ENCODE data around the gene HOOK2.

Gene HOOK2

DNA sequence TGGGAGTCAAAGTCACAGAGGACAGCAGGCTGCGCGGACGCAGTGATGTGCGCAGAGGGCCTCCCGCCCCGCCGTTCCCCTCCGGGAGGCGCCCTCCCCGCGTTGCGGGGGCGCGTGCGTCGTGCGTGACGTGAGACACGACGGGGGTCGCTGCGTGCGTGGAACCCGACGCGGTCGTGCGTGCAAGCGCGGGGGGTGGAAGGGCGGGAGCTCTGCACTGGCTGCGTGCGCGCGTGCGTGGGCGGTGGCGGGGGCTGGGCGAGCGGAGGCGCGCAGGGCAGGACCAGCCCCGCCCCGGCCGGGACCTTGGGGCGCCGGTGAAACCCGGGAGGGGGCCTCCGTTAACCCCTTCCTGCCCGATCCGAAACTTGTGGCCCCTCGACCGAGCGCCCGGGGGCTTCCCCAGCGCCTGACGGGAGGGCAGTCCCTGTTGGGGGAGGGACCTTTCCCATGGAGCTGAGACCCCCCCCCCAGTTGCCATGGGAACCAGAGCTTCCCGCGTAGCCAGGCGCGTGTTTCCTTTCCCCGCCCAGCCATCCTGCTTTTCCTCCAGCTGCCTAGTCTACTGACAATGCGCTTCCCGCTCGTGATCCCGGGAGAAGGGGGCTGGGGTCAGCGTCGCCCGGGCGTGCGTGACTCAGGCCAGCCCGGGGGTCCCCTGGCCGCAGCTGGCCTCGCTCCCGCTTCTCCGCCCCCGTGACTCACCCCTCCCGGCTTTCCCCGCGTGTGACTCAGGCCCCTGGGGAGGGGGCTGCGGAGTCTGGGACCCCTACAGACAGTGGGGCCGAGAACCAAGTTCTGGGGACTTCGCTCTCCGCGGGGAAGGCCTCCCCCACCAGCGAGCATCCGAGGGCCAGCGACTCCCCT lies 7.3 kb upstream of the HOOK2 start:
- DNase-seq: peak; percentile 90

DNA sequence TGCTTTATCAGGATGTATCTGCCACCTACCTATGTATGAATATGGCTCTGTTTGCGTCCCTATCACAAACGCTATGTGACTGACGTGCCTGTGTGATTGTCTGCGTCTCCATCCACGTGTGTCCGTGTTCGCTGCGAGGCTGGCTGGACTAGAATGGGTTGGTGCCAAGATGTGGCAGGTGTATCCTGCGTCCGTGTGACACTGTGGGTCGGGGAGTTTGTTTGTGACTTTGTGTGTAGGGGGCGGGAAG lies 6.7 kb upstream of the HOOK2 start:
- DNase-seq: no peak

DNA sequence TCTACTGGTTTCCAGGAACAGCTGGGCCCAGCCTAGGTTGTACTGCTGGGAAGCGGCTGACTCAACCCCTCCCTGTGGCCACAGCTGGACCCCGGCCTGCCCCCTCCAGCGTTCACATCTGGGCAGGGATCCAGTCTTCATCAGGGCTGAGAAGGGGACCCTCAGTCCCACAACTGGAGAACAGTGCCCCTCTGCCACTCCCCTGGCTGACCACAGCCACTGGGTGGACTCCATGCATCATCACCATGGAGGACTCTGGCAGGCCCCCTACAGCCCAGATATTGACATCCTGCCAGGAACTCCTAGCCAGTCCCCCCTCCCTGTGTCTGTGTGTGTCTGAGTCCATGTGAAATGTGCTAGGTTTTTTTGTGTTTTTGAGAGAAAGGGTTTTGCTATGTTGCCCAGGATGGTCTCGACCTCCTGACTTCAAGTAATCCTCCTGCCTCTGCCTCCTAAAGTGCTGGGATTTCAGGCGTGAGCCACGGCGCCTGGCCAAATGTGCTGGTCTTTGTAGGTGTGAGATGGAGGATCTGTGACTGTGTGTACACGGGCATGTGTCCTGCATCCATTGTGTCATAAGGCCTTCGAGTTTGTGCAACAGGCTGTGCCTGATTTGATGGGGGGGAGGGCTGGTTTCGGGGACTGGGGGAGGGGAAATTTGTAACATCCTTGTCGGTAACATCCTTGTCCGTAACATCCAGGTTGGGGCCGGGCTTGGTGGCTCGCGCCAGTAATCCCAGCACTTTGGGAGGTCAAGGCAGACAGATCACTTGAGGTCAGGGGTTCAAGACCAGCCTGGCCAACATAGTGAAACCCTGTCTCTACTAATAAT lies 4.0 kb upstream of the HOOK2 start:
- DNase-seq: no peak

DNA sequence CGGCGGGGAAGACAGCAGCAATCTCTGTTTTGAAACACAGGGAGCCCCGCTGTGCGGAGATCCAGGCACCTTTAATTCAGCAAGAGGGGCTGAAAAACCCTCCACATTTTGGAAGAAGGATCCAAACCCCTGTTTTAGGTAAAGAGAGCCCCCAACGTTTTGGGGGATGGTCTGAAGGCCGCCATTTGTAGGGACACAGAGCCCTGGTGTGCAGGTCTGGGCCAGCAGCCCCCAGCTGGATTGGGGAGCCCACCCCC lies 3.5 kb upstream of the HOOK2 start:
- no peak for DNase-seq

DNA sequence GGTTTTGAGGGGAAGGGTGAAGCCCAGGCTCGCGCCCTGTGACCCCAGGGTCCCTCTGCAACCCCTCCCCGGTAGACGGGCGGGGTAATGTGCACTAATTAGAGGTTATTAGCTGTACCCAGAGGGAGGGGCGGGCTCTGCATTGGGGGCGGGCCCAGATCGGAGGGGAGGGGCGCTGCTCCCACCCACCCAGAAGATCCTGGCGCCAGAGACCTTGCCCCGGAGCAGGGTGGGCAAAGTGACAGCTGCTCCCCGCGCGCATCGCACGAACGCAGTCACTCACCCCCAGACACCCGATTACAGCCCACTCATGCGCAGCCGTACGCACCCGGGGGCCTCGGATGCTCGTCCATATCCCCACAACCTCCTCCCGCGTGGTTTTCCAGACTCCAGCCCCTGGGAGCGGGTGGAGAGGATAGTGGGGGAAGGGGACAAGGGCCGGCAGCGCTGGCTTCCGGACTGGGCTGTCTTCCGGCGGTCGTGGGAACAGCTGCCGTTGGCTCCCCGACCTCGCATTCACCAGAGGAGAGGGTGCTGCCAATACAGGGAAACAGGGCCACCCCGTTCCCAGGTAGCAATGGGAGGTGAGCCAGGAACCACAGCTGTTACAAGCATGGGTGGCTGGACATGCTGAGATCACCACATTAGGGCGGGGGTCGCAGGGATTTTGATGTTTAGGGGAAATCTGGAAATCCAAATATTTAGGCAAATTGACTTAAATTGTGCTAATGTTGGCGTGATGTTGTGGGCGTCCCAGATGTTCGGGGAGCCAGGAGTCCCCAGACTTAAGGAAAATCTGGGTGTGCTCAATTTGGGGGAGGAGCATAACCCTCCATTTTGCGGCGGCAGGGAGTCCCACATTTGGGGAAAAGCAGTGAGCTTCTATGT lies 2.9 kb upstream of the HOOK2 start:
- DNase-seq: peak; percentile 82

DNA sequence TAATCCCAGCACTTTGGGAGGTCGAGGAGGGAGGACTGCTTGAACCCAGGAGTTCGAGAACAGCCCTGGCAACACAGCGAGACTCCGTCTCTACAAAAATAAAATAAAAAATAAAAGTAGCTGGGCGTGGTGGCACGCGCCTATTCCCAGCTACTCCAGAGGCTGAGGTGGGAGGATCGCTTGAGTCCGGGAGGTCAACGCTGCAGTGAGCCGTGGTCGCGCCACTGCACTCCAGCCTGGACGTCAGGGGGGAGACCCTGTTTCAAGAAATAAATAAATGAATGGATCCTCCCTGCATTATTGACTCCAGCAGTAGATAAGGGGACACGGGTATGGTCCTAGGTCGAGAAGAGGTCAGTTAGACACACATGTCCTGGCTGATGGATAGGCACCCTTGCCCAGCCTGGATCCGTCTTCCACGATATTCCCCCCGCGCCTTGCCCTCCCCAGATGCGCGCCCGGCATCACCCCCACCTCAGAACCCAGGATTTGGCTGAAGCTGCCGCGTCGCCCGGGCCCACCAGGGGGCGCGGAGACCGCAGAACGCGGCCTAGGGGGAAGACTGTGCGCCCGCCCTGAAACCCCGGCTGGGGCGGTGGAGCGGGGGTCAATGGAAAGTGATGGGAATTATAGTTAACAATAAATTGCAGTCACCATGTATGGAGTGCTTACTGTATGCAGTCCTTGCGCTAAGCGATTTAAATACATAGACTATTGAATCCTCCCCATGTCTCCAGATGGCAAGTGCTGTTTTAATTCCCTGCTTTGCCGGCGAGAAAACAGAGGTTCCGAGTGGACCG lies 2.1 kb upstream of the HOOK2 start:
- peak; percentile 70 for DNase-seq

DNA sequence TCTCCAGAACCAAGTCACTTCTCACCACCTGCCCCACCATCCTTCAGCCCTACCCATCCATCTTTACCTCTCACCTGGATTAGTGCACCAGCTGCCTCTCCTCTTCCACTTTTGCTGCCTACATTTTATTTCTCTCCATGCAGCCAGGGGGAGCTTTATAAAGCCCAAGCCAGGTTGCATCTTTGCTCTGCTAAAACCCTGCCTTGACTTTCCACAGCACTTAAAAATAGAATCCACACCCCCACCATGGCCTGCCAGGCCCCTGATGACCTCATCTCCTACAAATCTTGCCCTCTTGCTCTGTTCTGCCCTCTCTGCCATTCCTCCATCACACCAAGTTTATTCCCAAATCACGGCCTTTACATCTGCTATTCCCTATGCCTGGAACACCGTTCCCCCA lies 1.8 kb downstream of the HOOK2 start:
- DNase-seq: no peak

DNA sequence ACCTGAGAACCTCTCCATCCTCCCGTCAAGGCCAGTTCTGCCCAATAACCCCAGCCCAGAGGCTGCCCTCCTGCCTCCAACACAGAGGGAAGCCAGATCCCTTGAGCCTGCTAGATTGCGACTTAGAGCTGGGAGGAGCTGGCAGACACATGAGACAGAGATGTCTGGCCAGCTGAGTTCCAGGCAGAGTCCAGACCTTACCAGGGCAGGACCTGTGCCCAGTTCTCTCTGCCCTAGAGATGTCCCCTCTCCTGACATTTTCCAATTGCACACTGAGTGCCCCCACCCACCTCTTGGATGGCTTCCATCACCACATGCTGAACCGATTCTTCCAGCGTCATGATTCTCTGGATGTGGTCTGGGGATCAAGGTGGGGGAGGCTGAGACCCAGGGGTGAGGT lies 3.0 kb downstream of the HOOK2 start:
- DNase-seq: no peak

DNA sequence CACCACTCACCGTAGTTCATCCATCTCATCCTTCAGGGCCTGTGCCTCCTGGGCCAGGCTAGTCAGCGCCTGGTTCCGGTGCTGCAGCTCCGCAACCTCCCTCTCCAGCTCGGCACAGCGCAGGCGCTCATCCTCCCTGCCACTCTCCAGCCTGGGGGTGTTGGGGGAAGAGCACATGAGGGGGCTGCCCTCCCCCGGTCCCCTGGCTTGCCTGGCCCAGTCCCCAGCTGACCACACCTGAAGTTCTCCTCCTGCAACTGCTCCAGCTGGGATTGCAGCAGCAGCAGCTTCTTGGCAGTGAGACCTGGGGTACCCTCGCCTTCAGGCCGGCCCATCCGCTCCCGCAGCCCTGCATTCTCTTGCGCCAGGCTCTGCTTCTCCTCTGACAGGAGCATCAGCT lies 4.4 kb downstream of the HOOK2 start:
- no peak for DNase-seq

DNA sequence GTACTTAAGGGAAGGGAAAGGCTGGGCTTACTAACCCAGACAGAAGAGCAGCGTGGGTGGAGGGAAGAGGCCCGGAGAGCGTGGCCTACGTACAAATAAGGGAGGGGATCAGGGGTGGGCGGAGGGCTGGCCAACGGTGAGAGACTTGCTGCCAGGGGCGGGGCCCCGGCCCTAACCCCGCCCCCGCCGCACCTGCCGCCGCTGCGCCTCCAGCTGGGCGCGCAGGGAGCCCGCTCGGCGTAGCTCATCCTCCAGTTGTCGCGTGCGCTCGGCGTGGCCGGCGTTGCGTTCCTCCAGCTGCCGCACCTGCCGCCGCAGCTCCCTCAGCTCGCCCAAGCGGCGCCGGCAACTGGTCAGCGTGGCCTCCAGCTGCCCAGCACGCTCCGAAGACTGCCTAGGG lies 5.7 kb downstream of the HOOK2 start:
- no peak for DNase-seq

DNA sequence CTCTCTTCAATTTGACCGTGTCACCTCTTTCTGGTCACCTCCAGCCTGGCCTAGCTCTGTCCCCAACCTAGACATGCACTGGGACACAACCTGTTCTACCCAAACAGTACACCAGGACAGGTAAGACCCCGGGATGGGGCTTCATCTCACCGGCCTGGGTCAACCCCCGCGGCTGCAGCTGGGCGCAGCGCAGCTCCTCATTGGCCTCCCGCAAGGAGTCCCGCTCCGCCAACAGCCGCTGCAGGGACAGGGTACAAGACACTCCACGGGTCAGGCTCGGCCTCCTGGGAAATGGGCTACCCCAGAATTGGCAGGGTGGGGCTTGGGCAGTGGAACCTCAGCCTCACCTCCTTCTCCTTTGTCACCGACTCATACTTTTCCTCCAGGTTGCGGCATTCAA lies 7.7 kb downstream of the HOOK2 start:
- DNase-seq: no peak

DNA sequence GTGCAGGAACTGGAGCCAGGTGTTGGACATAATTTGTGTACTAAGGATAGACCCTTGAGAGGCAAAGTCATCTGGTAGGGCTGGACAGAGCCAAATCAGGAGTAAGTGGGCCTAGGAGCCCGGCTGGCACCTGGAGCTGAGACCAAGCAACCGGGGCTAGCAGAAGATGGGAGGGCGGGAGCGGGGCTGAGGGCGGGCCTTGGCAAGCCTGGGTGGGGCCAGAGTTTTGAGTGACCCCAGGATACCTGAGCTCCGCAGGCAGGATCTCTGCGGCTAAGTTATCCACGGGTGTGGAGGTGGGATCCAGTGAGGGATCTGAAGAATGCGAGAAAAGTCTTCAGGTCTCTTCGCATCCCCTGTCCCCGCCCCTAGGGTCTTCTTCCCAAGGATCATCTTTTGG lies 8.2 kb downstream of the HOOK2 start:
- DNase-seq: no peak

DNA sequence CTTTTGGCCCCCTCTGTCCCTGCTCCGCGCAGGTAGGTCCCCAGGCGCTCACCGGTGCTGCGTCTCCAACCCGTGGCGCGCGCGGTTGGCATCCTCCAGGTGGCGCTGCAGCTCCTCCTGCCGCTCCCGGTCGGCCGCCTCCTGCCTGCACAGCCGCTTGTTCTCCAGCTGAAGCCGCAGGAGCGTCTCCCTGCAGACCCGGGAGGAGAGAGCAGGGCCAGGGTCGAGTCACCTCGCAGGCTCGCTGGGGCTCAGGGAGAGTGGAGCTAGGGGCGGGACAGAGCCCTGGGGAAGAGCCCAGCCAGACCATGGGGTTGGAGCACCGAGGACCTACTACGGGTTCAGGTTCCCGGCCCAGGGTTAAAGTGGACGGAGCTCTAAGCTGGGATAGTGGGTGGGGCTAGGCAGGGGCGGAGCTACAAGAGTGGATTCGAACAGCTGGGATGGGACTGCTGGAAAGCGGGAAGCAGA lies 9.3 kb downstream of the HOOK2 start:
- DNase-seq: no peak

DNA sequence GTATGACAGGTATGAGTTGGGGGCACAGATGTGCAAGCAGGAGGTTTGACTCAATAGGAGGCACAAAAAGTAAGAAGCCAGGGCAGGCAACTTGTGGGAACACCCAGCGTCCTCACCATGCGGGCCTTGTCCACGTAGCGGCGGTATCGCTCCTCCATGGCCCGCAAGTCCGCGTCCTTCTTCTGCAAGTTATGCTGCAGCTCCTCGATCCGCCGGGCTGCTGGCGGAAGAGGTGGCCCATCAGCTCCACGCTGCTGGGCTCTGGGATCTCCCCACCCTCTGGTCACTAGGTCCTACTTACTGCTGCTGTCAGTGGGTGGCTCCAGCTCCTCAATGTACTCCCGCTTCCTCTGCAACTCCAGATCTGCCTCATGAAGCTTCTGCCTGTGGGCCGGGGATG lies 10.7 kb downstream of the HOOK2 start:
- DNase-seq: no peak

DNA sequence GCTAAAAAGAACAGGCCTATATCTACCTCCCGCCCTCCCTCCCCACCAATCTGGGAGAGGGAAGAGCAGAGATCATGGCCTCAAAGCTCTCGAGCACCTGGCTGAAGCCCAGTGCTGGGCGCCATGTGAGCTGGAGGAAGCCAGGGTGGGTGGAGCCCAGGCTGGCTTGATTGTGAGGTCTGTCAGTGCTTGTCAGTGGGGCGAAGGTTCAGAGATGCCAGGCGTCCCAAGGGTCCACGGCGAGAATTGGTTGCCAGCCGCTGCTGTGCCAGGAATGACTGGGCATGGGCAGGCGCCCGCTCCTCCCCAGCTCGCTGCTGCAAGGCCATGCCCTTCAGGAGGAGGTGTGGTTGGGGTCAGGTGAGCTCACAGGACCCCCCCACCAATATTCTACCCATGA lies 12.3 kb downstream of the HOOK2 start:
- DNase-seq: no peak

DNA sequence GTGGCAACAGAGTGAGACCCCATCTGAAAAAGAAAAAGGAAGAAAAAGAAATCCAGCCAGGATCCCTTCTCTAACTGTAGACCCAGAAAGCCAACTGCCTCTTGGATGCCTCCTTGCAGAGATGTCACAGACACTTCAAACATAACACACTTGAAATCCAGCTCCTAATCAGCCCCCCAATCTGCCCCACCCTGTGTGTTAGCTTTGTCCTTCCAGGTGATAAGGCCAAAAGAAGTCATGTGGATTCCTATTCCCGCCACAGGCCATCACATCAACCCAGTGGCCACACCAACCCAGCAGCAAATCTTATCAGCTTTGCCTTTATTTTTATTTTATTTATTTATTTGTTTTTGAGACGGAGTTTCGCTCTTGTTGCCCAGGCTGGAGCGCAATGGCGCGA lies 15.7 kb downstream of the HOOK2 start:
- DNase-seq: no peak

DNA sequence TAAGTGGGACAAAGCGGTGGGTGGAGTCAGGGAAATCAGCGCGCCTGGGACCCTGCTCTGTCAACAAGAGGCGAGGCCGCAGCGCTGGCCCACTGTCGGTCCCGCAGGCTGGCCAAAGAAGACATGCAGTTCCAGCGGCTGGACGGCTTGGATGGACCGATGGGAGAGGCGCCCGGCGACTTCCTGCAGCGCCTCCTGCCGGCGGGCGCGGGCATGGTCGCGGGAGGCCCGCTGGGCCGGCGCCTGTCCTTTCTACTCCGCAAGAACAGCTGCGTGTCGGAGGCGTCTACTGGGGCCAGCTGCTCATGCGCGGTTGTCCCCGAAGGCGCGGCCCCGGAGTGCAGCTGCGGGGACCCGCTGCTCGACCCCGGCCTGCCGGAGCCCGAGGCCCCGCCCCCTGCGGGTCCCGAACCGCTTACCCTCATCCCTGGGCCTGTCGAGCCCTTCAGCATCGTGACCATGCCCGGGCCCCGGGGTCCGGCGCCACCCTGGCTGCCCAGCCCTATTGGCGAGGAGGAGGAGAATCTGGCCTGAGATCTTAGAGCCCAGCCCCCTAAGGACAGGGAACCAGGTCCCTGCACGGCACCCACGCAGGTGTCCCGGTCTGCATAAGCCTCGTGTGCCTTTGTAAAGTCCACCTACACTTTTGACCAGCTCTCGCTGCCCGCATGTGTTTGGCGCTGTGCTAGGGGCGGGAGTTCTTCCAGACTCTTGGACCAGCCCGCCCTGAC lies 17.6 kb downstream of the HOOK2 start:
- DNase-seq: peak; percentile 36

DNA sequence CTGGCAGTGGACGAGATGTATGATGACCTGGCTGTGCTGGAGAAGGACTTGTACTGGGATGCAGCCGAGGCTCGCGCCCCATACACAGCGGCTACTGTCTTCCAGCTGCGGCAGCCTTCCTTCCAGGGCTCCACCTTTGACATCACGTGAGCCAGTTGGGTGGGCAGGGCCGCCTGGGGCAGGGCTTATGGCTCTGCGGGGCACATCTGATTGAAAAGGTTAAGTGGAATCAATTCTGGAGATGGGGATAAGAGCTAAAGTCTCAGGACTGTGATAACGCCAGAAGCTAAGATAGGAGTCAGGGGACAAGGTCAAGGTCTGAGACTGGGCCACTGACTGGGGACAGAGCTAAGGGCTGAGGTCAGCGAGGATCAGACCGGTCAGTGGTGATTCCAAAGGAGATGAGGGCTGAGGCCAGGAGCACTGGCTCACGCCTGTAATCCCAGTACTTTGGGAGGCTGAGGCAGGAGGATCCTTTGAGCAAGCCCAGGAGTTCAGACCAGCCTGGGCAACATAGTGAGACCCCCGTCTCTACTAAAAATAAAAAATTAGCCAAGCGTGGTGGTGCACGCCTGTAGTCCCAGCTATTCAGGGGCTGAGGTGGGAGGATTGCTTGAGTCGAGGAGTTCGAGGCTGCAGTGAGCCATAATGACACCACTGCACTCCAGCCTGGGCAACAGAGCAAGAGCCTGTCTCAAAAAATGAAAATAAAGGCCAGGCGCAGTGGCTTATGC lies 19.0 kb downstream of the HOOK2 start:
- no peak for DNase-seq

DNA sequence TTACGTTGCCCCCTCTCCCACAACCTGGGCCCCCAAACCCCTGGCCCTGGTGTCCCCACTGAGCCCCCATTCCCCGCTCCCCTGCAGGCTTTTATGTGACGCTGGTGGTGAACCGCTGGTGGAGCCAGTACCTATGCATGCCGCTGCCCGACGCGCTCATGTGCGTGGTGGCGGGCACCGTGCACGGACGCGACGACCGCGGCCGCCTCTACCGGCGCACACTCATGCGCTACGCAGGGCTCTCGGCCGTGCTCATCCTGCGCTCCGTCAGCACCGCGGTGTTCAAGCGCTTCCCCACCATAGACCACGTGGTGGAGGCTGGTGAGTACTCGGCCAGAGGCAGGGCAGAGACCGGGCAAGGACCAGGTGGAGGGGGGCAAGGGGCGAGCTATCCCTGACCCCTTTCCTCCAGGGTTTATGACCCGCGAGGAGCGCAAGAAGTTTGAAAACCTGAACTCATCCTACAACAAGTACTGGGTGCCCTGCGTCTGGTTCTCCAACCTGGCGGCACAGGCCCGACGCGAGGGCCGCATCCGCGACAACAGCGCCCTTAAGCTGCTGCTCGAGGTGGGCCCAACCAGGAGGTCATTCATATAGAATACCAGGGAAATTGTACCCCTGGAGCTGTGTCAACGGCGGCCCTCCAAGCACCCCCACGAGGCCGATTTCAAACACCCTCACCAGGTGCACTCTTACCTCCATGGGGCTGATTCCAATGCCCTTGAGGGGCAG lies 20.7 kb downstream of the HOOK2 start:
- DNase-seq: no peak

DNA sequence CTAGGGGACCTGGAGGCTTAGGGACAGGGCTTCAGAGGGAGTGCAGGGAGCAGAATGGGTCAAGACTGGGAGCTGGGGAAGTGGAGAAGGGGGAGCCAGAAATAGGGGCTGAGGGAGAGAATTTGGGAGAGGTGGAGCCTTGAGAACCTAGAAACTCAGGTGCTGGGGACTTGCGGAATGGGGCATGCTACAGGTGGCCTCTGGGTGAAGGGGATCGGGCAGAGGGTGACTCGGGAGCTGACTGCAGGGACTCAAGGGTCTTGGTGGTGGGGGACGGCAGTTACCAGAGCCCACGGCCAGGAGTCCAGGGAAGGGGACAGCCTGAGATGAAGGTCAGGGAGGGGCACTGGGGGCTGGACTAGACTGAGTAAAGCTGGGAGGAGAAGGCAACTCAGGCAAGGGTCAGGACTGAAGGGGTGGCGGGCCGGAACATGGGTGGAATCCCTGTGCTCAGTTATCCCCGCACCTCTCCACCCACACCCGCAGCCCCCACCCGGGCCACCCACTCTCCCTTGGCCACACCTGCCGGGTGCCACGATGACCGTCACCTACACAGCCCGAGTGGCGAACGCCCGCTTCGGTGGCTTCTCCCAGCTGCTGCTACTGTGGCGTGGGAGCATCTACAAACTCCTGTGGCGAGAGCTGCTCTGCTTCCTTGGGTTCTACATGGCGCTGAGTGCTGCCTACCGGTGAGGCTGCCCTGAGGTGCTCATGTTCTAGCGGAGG lies 23.1 kb downstream of the HOOK2 start:
- DNase-seq: no peak

Data from NCI-H2171 (cell line).